Measurements from ENCODE around the gene PANK2. TPM values are rescaled to one million over a fixed set of nuclear protein-coding genes. Genes with fewer than 3 reads are reported as not detected.
A peak's percentile ranks its signal among the peaks of the same experiment; 100 is the strongest.

PANK2 gene
- total RNA-seq, 2 donors from 2014 or later = 60.6 to 67.4 TPM

DNA sequence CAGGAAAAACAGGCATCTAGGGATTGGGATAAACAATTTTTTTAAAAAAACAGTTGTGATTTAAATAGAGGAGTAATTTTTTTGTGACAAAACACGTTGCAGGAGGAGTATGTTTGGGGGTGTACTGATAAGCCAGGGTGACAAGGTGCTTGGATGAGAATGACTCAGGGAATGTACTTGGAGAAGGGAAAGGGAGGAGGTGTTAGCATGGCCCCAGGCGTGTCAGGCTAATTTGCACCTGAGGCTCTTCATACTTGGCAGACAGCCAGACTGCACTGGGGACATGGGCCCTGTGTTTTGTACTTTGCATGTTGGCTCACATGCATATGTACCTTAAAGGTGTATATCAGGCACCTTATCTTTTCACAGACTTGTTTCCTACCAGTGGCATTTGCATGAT, 22.8 kb downstream of the PANK2 start:
- Mint-ChIP-seq H3K9me3 (no peaks in the 10 kb centered on the region), H3K4me3 (no peak overlapping the region), H3K4me1 (ENCODE audit: low read depth) (peaks cover 51% of the 10 kb centered on the region), H3K27ac (no peak overlapping the region), H3K27me3 (ENCODE audit: low read depth) (no peaks in the 10 kb centered on the region), H3K36me3 (ENCODE audit: insufficient read depth in 2 of 2) (peaks cover 26 to 71% of the 10 kb centered on the region in 2 donors)
- DNase-seq (no peak), ATAC-seq (replicated peaks in 1 of 2) (no peak)

DNA sequence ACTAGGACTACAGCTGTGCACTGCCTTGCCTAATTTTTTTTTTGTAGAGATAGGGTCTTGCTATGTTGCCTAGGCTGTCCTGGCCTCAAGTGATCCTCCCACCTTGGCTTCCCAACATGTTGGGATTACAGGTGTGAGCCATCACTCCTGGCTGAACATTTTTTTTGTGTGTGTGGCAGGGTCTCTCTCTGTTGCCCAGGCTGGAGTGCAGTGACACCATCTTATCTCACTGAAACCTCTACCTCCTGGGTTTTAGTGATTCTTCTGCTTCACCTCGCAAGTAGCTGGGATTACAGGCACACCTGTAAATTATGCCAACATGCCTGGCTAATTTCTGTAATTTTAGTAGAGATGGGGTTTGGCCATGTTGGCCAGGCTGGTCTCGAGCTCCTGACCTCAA, 25.3 kb downstream of the PANK2 start:
- ATAC-seq (replicated peaks in 1 of 2) = no peak
- no peaks in the 10 kb centered on the region for H3K27me3 Mint-ChIP-seq (ENCODE audit: low read depth)
- DNase-seq = no peak
- H3K4me3 Mint-ChIP-seq = no peak overlapping the region
- H3K36me3 Mint-ChIP-seq (ENCODE audit: insufficient read depth in 2 of 2) = peaks cover 24 to 71% of the 10 kb centered on the region in 2 donors
- peaks cover 43% of the 10 kb centered on the region for H3K4me1 Mint-ChIP-seq (ENCODE audit: low read depth)
- no peaks in the 10 kb centered on the region for H3K9me3 Mint-ChIP-seq
- H3K27ac Mint-ChIP-seq = peak overlapping the region; percentile 13

DNA sequence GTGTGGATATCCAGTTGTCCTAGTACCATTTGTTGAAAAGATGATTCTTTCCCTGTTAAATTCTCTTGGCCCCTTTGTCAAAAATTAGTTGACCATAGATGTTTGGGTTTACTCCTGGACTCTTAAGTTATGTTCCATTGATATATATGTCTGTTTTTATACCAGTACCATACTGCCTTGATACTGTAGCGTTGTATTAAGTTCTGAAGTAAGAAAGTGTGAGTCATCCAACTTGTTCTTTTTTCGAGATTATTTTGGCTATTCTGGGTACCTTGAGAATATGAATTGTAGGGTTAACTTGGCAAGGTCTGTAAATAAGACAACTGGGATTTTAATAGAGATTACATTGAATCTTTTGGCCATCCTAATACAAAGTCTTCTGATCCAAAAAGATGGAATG, 26.5 kb downstream of the PANK2 start:
- Mint-ChIP-seq H3K4me1 (ENCODE audit: low read depth) (peaks cover 44% of the 10 kb centered on the region), H3K27ac (peak overlapping the region; percentile 84), H3K36me3 (ENCODE audit: insufficient read depth in 2 of 2) (peaks cover 22 to 66% of the 10 kb centered on the region in 2 donors), H3K27me3 (ENCODE audit: low read depth) (no peaks in the 10 kb centered on the region), H3K4me3 (peak overlapping the region; percentile 16 to 55), H3K9me3 (no peaks in the 10 kb centered on the region)
- ATAC-seq (replicated peaks in 1 of 2) (no peak), DNase-seq (no peak)

DNA sequence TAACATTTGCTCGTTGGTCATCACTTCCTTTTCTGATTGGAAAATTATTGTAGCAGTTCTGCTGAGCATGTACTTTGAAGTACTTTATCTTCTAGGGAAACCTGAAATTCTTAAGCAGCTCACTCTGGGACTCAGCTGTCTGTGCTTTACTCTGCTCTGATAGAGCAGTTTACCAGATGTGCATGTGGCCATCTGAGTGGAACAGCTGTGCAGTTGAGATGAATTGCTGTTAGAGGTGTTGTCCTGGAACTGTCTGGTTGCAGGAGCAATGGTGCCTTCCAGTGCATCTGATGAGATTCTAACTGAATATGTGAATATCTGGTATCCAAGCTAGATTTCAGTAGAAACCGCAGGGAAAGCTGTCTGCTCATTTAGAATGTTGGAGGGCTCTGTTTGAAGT, 27.2 kb downstream of the PANK2 start:
- DNase-seq = no peak
- H3K4me3 Mint-ChIP-seq = no peak overlapping the region
- no peaks in the 10 kb centered on the region for H3K27me3 Mint-ChIP-seq (ENCODE audit: low read depth)
- peak overlapping the region; percentile 84 for H3K27ac Mint-ChIP-seq
- ATAC-seq (replicated peaks in 1 of 2) = no peak
- H3K4me1 Mint-ChIP-seq (ENCODE audit: low read depth) = peaks cover 44% of the 10 kb centered on the region
- no peaks in the 10 kb centered on the region for H3K9me3 Mint-ChIP-seq
- H3K36me3 Mint-ChIP-seq (ENCODE audit: insufficient read depth in 2 of 2) = peaks cover 21 to 64% of the 10 kb centered on the region in 2 donors

DNA sequence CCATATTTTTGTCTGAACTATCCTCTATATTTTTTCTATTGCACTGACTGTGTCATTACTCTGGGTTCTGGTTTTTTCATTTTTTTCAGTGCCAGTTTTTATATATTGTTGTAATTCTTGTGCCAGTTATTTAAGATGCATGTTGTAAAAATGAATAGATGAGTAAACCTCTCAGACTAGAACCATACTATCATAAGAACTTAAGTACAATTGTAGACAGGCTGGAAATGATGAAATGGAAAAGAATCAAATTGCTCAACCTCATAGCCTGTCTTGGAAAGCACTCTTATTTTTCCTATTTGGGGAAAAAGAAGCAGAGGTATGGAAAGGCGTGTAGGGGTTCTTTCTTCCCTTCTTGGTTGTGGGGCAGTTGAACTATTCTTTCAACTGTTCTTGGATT, 30.2 kb downstream of the PANK2 start:
- Mint-ChIP-seq H3K4me1 (ENCODE audit: low read depth) (peaks cover 65% of the 10 kb centered on the region), H3K9me3 (no peaks in the 10 kb centered on the region), H3K27ac (peak overlapping the region; percentile 63), H3K36me3 (ENCODE audit: insufficient read depth in 2 of 2) (peaks cover 12 to 53% of the 10 kb centered on the region in 2 donors), H3K27me3 (ENCODE audit: low read depth) (no peaks in the 10 kb centered on the region), H3K4me3 (no peak overlapping the region)
- no peak for DNase-seq
- no peak for ATAC-seq (replicated peaks in 1 of 2)

DNA sequence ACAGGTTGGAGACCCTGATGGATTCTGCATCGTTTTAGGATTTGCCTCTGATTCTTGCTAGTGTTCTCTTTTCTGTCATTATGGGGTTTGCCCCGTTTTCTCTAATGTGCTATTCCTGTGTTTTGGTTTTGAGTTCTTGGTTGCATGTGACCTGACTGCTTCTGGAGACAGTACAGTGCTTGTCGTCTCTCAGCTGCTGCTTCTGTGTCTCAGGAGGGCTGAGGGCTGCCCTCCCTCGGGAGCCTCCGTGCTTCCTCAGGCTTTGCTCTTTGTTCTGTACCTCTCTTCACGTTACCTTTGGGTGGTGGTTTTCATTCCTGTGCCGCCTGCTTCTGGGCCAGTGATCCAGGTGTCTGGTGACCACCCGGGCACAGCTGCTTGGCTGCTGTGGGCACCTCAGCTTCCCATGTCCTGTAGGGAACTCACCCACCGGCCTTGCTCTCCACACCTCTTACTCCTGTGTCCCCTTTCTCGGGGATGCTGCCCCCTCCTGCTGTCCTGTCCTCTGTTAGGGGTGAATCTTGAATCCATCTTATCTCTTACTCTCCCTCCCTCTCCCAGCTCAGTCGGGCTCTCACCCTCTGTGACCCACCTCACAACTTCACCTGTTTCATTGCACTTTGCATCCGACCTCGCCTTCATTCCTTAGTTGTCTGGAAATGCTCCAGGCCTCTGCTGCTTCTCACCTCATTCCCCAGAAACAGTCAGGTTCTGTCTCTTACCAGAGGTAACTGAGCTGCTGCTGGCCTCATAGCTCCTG, 33.2 kb downstream of the PANK2 start:
- Mint-ChIP-seq H3K36me3 (ENCODE audit: insufficient read depth in 2 of 2) (peaks cover 4 to 37% of the 10 kb centered on the region in 2 donors), H3K9me3 (no peaks in the 10 kb centered on the region), H3K4me3 (peak overlapping the region in 1 of 2 donors; percentile 14), H3K27ac (peak overlapping the region; percentile 91), H3K27me3 (ENCODE audit: low read depth) (no peaks in the 10 kb centered on the region), H3K4me1 (ENCODE audit: low read depth) (peaks cover 64% of the 10 kb centered on the region)
- DNase-seq = no peak
- ATAC-seq (replicated peaks in 1 of 2) = no peak

DNA sequence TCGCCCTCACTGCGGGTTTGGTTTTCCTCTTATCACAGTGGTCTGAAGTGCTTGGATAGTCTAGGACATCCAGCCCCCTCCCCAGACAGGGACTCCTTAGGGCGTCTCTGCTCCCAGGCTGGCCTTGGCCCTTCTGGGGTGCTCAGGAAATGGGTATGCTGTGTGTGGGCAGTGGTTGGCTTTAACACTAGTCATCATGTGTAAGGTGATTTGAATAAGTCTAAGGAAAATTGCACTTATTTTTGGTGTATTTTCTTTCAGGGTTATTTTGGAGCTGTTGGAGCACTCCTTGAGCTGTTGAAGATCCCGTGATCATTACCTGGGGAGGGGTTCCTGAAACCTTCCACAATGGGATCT, 33.8 kb downstream of the PANK2 start:
- Mint-ChIP-seq H3K36me3 (ENCODE audit: insufficient read depth in 2 of 2) (peaks cover 4 to 34% of the 10 kb centered on the region in 2 donors), H3K27me3 (ENCODE audit: low read depth) (no peaks in the 10 kb centered on the region), H3K4me3 (peak overlapping the region; percentile 14 to 37), H3K9me3 (no peaks in the 10 kb centered on the region), H3K27ac (peak overlapping the region; percentile 91), H3K4me1 (ENCODE audit: low read depth) (peaks cover 64% of the 10 kb centered on the region)
- ATAC-seq (replicated peaks in 1 of 2) (peak in 1 of 2 donors; percentile 47), DNase-seq (no peak)

DNA sequence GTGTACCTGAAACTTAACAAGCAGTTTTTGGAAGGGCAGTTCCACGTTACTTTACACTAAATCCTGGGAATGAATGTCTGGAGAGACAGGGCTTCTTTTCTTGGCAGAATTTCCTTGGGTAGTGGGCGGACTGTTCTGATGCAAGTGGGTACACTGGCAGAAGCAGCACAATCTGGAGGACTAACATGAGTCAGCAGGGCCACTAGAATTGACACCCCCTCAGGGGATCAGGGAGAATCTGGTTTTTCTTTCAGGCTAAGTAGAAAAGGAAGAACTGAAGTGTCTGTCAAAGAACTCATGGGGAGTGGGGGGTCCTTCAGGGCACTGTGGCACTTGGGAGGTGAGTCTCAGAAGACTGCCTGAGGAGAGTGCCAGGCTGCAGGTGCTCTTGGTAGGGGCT, 34.6 kb downstream of the PANK2 start:
- H3K9me3 Mint-ChIP-seq = no peaks in the 10 kb centered on the region
- peak overlapping the region; percentile 91 for H3K27ac Mint-ChIP-seq
- no peak overlapping the region for H3K4me3 Mint-ChIP-seq
- peaks cover 58% of the 10 kb centered on the region for H3K4me1 Mint-ChIP-seq (ENCODE audit: low read depth)
- DNase-seq (no peak), ATAC-seq (replicated peaks in 1 of 2) (peak in 1 of 2 donors; percentile 41)
- H3K27me3 Mint-ChIP-seq (ENCODE audit: low read depth) = no peaks in the 10 kb centered on the region
- H3K36me3 Mint-ChIP-seq (ENCODE audit: insufficient read depth in 2 of 2) = peaks cover 1 to 27% of the 10 kb centered on the region in 2 donors

DNA sequence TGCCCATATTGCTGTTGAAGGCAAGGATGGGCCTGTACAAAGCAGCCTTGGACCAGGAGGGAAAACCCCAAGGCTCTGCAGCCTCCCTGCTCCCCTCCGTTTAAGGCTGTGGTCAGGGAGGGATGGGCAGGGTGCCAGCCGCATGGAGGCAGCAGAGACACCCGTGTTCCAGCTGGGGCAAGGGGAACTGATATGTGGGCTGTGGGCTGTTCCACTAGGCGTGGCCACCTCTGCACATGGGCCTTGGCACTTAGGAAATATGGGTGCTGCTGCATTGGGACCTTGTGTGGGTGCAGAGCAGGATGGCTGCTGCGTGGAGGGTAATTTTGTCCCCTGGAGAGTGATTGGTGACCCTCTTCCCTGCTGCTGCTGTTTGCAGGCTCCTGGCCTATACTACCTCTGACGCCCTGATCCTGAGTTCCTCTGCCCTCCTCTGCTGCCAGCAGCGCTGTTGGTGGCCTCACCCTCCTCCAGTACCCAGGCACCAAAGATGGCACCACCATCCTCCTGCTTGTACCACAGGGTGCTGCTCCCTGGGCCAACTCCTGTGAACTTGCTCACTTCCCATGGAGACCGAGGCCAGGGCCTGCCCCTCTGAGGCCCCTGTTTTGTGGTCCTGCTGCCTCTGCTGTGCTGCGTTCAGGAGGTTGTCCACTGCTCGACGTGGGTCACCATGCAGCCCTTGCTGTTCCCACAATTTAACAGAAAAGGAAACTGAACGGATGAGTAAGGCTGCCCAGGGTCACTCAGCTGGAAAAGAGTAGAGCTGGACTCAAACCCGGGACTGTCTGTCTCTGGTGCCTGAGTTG, 35.3 kb downstream of the PANK2 start:
- Mint-ChIP-seq H3K36me3 (ENCODE audit: insufficient read depth in 2 of 2) (peaks cover 1 to 22% of the 10 kb centered on the region in 2 donors), H3K4me1 (ENCODE audit: low read depth) (peaks cover 53% of the 10 kb centered on the region), H3K4me3 (no peak overlapping the region), H3K27ac (peak overlapping the region; percentile 57), H3K27me3 (ENCODE audit: low read depth) (no peaks in the 10 kb centered on the region), H3K9me3 (no peaks in the 10 kb centered on the region)
- peak; percentile 12 to 14 for ATAC-seq (replicated peaks in 1 of 2)
- no peak for DNase-seq

DNA sequence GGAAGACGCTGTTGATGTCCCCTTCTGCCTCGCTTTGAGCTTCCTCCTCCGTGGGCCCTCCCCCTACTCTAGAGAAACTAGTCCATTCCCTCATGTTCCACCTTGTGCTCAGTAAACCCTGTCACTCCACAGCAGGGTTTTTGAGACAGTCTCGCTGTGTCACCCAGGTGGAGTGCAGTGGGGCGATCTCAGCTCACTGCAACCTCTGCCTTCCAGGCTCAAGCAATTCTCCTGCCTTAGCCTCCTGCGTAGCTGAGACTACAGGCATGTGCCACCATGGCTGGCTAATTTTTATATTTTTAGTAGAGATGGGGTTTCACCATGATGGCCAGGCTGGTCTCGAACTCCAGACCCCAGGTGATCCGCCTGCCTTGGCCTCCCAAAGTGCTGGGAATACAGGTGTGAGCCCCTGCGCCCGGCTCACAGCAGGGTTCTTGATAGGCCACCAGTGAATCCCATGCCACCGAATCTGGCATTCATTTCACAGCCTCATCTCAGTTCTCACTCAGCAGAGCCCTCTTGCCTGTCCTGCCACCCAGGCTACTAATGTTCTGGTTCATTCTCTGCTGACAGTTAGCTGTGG, 36.0 kb downstream of the PANK2 start:
- H3K9me3 Mint-ChIP-seq = no peaks in the 10 kb centered on the region
- ATAC-seq (replicated peaks in 1 of 2) (no peak), DNase-seq (no peak)
- peaks cover 59% of the 10 kb centered on the region for H3K4me1 Mint-ChIP-seq (ENCODE audit: low read depth)
- no peak overlapping the region for H3K4me3 Mint-ChIP-seq
- H3K27ac Mint-ChIP-seq = peak overlapping the region; percentile 52
- H3K36me3 Mint-ChIP-seq (ENCODE audit: insufficient read depth in 2 of 2) = peaks cover 1 to 16% of the 10 kb centered on the region in 2 donors
- no peaks in the 10 kb centered on the region for H3K27me3 Mint-ChIP-seq (ENCODE audit: low read depth)

DNA sequence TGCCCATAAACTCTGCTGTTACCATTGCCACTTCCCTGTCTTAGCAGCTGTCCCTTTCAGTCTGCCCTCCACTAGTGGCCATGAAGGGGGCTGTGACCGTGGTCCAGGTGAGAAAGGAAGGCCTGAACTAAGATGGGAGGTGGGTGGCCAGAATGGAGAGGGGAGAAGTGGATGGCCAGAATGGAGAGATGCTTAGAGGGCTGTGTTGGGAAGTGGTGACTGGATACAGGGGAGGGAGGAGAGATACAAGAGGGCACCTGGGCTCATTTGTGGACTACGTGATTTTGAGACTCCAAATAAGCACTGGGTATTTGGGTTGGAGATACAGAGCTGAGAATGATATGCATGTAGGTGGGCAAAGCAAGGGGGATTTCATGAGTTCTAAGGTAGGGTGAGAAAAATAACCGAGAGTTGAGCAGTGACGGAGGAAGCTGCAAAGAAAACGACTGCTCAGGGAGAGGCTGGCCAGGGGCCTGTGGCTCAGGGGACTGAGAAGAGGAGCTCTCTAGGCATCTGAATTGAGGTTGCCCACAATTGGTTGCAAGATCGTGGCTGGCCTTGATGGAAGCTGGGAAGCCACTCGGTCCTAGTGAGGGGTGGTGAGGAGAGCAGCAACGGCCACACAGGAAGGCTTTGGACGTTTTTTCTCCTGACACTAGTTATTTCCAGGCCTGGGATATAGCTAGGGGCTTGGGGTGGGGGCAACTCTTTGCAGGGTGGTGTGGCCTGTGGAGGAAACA, 36.9 kb downstream of the PANK2 start:
- no peak for DNase-seq
- H3K4me3 Mint-ChIP-seq = no peak overlapping the region
- H3K27me3 Mint-ChIP-seq (ENCODE audit: low read depth) = no peaks in the 10 kb centered on the region
- H3K4me1 Mint-ChIP-seq (ENCODE audit: low read depth) = peaks cover 59% of the 10 kb centered on the region
- ATAC-seq (replicated peaks in 1 of 2) = no peak
- H3K9me3 Mint-ChIP-seq = no peaks in the 10 kb centered on the region
- H3K36me3 Mint-ChIP-seq (ENCODE audit: insufficient read depth in 2 of 2) = peaks cover 1 to 15% of the 10 kb centered on the region in 2 donors
- peak overlapping the region; percentile 68 for H3K27ac Mint-ChIP-seq

DNA sequence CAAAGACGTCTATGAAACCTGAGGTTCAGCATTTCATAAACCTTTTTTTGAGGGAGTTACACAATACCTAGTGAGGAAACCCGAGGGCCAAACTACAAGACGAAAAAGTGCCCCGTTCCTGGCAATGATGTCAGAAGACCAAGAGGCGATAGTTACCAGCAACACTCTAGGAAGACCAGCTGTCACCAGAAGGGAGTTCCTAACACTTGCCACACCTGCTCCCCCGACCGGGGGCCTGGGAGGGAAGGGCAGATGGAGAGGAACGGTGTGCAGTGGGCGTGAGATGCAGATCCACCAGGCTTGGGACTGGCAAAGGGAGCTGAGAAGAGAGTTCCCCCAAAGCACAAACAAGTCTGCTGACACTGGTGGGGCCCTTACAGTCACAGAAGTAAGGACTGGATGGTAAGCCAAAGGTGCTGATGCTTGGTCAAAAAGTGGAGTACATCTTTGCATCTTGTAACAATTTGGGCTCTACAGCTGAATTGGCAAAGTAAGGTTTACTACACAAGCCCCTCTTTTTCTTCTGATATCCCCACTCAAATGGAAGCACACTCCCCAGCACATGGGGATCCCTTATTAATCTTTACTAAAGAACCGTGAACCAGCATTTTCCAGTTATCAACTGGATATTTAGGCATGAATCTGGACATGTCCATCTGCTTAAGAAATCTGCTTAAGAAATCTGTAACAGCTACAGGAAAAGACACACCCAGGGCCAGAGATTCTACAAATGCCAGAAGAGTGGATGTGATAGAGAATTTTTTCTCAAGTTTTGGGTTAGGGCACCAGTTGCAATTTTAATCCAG, 38.5 kb downstream of the PANK2 start:
- Mint-ChIP-seq H3K4me3 (no peak overlapping the region), H3K4me1 (ENCODE audit: low read depth) (peaks cover 53% of the 10 kb centered on the region), H3K27ac (peak overlapping the region; percentile 10), H3K36me3 (ENCODE audit: insufficient read depth in 2 of 2) (peaks cover 1 to 8% of the 10 kb centered on the region in 2 donors), H3K27me3 (ENCODE audit: low read depth) (no peaks in the 10 kb centered on the region), H3K9me3 (no peaks in the 10 kb centered on the region)
- DNase-seq (no peak), ATAC-seq (replicated peaks in 1 of 2) (no peak)

Data from activated T-cell treated with anti-CD3 and anti-CD28 coated beads, Interleukin-2, amount 50 U/mL, for 72 hours (primary cell).